ENCODE data around the gene MYO9B.

DNA sequence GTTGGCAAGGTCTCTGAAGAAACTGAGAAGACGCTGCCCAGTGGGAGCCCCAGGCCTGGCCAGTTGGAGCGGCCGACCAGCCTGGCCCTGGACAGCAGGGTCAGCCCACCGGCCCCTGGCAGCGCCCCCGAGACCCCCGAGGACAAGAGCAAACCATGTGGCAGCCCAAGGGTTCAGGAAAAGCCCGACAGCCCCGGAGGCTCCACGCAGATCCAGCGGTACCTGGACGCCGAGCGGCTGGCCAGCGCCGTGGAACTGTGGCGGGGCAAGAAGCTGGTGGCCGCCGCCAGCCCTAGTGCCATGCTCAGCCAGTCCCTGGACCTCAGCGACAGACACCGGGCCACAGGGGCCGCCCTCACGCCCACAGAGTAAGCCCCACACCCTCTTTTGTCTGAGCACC is 119.5 kb downstream of the MYO9B start:
- TF ChIP-seq POLR2AphosphoS5 (IDR thresholded peaks at IDR 0.05; ENCODE audit: low read depth, low read length) (no peak), YY1 (IDR thresholded peaks at IDR 0.05; ENCODE audit: extremely low read depth, insufficient replicate concordance, low read depth, low read length) (no peak), TCF7L2 (IDR thresholded peaks at IDR 0.05; ENCODE audit: borderline replicate concordance, extremely low read depth, insufficient read depth, insufficient read length) (no peak), CEBPB (IDR thresholded peaks at IDR 0.05; ENCODE audit: low read depth) (no peak), SIN3A (IDR thresholded peaks at IDR 0.05; ENCODE audit: low read depth) (no peak), EZH2phosphoT487 (IDR thresholded peaks at IDR 0.05; ENCODE audit: borderline replicate concordance) (no peak), POLR2A (IDR thresholded peaks at IDR 0.05; ENCODE audit: borderline replicate concordance, extremely low read depth, insufficient read depth, insufficient read length) (no peak), EZH2 (IDR thresholded peaks at IDR 0.05) (no peak), RAD21 (IDR thresholded peaks at IDR 0.05; ENCODE audit: low read depth) (no peak), ZFX (IDR thresholded peaks at IDR 0.05) (no peak)
- TF ChIP-seq, protein P1, sequence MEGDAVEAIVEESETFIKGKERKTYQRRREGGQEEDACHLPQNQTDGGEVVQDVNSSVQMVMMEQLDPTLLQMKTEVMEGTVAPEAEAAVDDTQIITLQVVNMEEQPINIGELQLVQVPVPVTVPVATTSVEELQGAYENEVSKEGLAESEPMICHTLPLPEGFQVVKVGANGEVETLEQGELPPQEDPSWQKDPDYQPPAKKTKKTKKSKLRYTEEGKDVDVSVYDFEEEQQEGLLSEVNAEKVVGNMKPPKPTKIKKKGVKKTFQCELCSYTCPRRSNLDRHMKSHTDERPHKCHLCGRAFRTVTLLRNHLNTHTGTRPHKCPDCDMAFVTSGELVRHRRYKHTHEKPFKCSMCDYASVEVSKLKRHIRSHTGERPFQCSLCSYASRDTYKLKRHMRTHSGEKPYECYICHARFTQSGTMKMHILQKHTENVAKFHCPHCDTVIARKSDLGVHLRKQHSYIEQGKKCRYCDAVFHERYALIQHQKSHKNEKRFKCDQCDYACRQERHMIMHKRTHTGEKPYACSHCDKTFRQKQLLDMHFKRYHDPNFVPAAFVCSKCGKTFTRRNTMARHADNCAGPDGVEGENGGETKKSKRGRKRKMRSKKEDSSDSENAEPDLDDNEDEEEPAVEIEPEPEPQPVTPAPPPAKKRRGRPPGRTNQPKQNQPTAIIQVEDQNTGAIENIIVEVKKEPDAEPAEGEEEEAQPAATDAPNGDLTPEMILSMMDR (IDR thresholded peaks at IDR 0.05 in 2 of 3, conservative IDR thresholded peaks at IDR 0.05 in 1 of 3; ENCODE audit: borderline replicate concordance in 1 of 3, insufficient read depth in 1 of 3, low read depth in 2 of 3, low read length in 2 of 3) = no peak
- TF ChIP-seq, protein P2, sequence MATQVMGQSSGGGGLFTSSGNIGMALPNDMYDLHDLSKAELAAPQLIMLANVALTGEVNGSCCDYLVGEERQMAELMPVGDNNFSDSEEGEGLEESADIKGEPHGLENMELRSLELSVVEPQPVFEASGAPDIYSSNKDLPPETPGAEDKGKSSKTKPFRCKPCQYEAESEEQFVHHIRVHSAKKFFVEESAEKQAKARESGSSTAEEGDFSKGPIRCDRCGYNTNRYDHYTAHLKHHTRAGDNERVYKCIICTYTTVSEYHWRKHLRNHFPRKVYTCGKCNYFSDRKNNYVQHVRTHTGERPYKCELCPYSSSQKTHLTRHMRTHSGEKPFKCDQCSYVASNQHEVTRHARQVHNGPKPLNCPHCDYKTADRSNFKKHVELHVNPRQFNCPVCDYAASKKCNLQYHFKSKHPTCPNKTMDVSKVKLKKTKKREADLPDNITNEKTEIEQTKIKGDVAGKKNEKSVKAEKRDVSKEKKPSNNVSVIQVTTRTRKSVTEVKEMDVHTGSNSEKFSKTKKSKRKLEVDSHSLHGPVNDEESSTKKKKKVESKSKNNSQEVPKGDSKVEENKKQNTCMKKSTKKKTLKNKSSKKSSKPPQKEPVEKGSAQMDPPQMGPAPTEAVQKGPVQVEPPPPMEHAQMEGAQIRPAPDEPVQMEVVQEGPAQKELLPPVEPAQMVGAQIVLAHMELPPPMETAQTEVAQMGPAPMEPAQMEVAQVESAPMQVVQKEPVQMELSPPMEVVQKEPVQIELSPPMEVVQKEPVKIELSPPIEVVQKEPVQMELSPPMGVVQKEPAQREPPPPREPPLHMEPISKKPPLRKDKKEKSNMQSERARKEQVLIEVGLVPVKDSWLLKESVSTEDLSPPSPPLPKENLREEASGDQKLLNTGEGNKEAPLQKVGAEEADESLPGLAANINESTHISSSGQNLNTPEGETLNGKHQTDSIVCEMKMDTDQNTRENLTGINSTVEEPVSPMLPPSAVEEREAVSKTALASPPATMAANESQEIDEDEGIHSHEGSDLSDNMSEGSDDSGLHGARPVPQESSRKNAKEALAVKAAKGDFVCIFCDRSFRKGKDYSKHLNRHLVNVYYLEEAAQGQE (IDR thresholded peaks at IDR 0.05; ENCODE audit: low read depth) = no peak

Data from HCT116 (cell line).